SK-N-SH (cell line): ENCODE data around the gene SRPK1. TPM values are rescaled to one million over a fixed set of nuclear protein-coding genes. Genes with fewer than 3 reads are reported as not detected.

Experiments
- CTCF ChIA-PET: fragments of 300-600, 350-600 bp; formaldehyde crosslinking; extraction: SDS; loops from one replicate; lab custom pipeline; 2021; lab: Yijun Ruan, JAX
- POLR2A ChIA-PET: fragments of 350-600 bp; sonication (Branson Sonifier 250); formaldehyde crosslinking; extraction: SDS; loops from one replicate; lab custom pipeline; 2020; ENCODE audit warnings: antibody characterized with exemption, inconsistent platforms; lab: Yijun Ruan, JAX
- DNase-seq: peaks from one replicate; pipeline ENCODE4 v3.0.0; 2012
- H2AFZ ChIP-seq: fragments of 200-600 bp; sonication (generic); 2 replicates; pipeline ENCODE4 v1.8.1; 2016; ENCODE audit warnings: antibody characterized with exemption, mild to moderate bottlenecking, low read depth
- H3F3A ChIP-seq: fragments of 200-600 bp; sonication (generic); replicated peaks from 2 replicates; pipeline ENCODE3; 2016; ENCODE audit warnings: antibody characterized with exemption, mild to moderate bottlenecking; ENCODE audit not compliant: insufficient read depth
- H3K27ac ChIP-seq, 2 experiments: fragments of 200-500 bp in 1 of 2; fragments of 200-600 bp in 1 of 2; sonication (Bioruptor generic) in 1 of 2; sonication (generic), shearing (Covaris generic) in 1 of 2; 2 replicates each; pipeline versions ENCODE4 v1.5.1 to v1.6.1; 2014 to 2016; ENCODE audit warnings: low read depth in 2 of 2, inconsistent platforms in 1 of 2, low read length in 1 of 2, mild to moderate bottlenecking in 1 of 2, mixed read lengths in 1 of 2
- H3K27me3 ChIP-seq: fragments of 200-600 bp; sonication (generic), shearing (Covaris generic); 2 replicates; pipeline ENCODE4 v1.6.1; 2016; ENCODE audit warnings: mixed run types; ENCODE audit not compliant: insufficient read depth
- H3K36me3 ChIP-seq, 2 experiments: fragments of 200-500 bp in 1 of 2; fragments of 200-600 bp in 1 of 2; sonication (Bioruptor generic) in 1 of 2; sonication (generic) in 1 of 2; replicated peaks in 1 of 2; 2 replicates each; pipeline versions ENCODE3 to v1.5.1; 2014 to 2016; ENCODE audit warnings: low read length in 1 of 2, mild to moderate bottlenecking in 1 of 2; ENCODE audit not compliant: insufficient read depth in 2 of 2, control insufficient read depth in 1 of 2
- H3K4me1 ChIP-seq, 2 experiments: fragments of 200-500 bp in 1 of 2; fragments of 200-600 bp in 1 of 2; sonication (Bioruptor generic) in 1 of 2; sonication (generic), shearing (Covaris generic) in 1 of 2; 2 replicates each; pipeline versions ENCODE4 v1.5.1 to v1.6.1; 2014 to 2016; ENCODE audit warnings: low read depth in 1 of 2, low read length in 1 of 2, mixed run types in 1 of 2; ENCODE audit not compliant: insufficient read depth in 2 of 2, control insufficient read depth in 1 of 2
- H3K4me2 ChIP-seq: fragments of 200-600 bp; sonication (generic), shearing (Covaris generic); 2 replicates; pipeline ENCODE4 v1.6.1; 2017; ENCODE audit warnings: mixed run types
- H3K4me3 ChIP-seq, 2 experiments: fragments of 200-500 bp in 1 of 2; fragments of 200-600 bp in 1 of 2; sonication (Bioruptor generic) in 1 of 2; sonication (generic), shearing (Covaris generic) in 1 of 2; 2 replicates each; pipeline versions ENCODE4 v1.5.1 to v1.8.1; 2014 to 2016; ENCODE audit warnings: low read depth in 2 of 2, inconsistent platforms in 1 of 2, low read length in 1 of 2, mild to moderate bottlenecking in 1 of 2, mixed read lengths in 1 of 2, moderate library complexity in 1 of 2
- H3K79me2 ChIP-seq: fragments of 200-600 bp; sonication (generic); 2 replicates; pipeline ENCODE4 v1.8.1; 2017; ENCODE audit warnings: mild to moderate bottlenecking; ENCODE audit not compliant: insufficient read depth
- H3K9ac ChIP-seq: fragments of 200-600 bp; sonication (generic); 2 replicates; pipeline ENCODE4 v1.6.1; 2017; ENCODE audit warnings: mixed run types
- H3K9me2 ChIP-seq: fragments of 200-600 bp; sonication (generic); 2 replicates; pipeline ENCODE4 v1.6.1; 2017; ENCODE audit warnings: mixed run types
- H3K9me3 ChIP-seq: fragments of 200-600 bp; sonication (generic); 2 replicates; pipeline ENCODE4 v1.6.1; 2017; ENCODE audit warnings: mixed run types, mild to moderate bottlenecking, moderate library complexity
- H4K20me1 ChIP-seq: fragments of 200-600 bp; sonication (generic); 2 replicates; pipeline ENCODE4 v1.6.1; 2017; ENCODE audit warnings: mild to moderate bottlenecking, mixed run types; ENCODE audit not compliant: insufficient read depth
- FOSL2 ChIP-seq: IDR thresholded peaks from 2 replicates; pipeline ENCODE4 v1.4.0; 2012; ENCODE audit warnings: low read depth, mild to moderate bottlenecking, moderate library complexity, borderline replicate concordance
- GABPA ChIP-seq: IDR thresholded peaks from 2 replicates; pipeline ENCODE4 v1.4.0; 2012; ENCODE audit warnings: low read depth, mild to moderate bottlenecking
- JUND ChIP-seq: IDR thresholded peaks from 2 replicates; pipeline ENCODE4 v1.4.0; 2012
- MEF2A ChIP-seq: IDR thresholded peaks from 2 replicates; pipeline ENCODE4 v1.4.0; 2012; ENCODE audit warnings: low read depth, borderline replicate concordance
- MXI1 ChIP-seq: IDR thresholded peaks from 2 replicates; pipeline ENCODE4 v1.6.1; 2012; ENCODE audit warnings: mild to moderate bottlenecking, low read depth, low read length, improper control_type of control experiment
- POLR2AphosphoS5 ChIP-seq: IDR thresholded peaks from 2 replicates; pipeline ENCODE4 v1.6.1; 2012; ENCODE audit warnings: low read depth, low read length
- RXRA ChIP-seq: IDR thresholded peaks from 2 replicates; pipeline ENCODE4 v1.4.0; 2012; ENCODE audit warnings: low read depth, mild to moderate bottlenecking, borderline replicate concordance
- SMC3 ChIP-seq: IDR thresholded peaks from 2 replicates; pipeline ENCODE4 v1.6.1; 2012; ENCODE audit warnings: low read depth, low read length, improper control_type of control experiment
- TCF12 ChIP-seq: IDR thresholded peaks from 2 replicates; pipeline ENCODE4 v1.4.0; 2012
- TEAD4 ChIP-seq: IDR thresholded peaks from 2 replicates; pipeline ENCODE4 v1.4.0; 2012; ENCODE audit warnings: mild to moderate bottlenecking, borderline replicate concordance; ENCODE audit not compliant: insufficient read depth
- USF2 ChIP-seq: fragments of 150-350 bp; IDR thresholded peaks from 2 replicates; pipeline ENCODE4 v1.6.1; 2017; ENCODE audit warnings: antibody characterized with exemption, low read length, low read depth, borderline replicate concordance
- YY1 ChIP-seq: IDR thresholded peaks from 2 replicates; pipeline ENCODE4 v1.4.0; 2012; ENCODE audit warnings: low read depth, mild to moderate bottlenecking
- WGBS: methylation state at CpG from one replicate; pipeline ENCODE4 v1.1.6; 2017; ENCODE audit warnings: low lambda C conversion rate; 5-methylcytosine and 5-hydroxymethylcytosine counted together
- polyA plus RNA-seq, 3 experiments: library from polyadenylated mRNA; depleted of rRNA; stranded (reverse); fragments of >200 nt; gene quantifications; 2 replicates each; pipeline ENCODE4 v1.2.3, GENCODE V29; 2012
- TF ChIP-seq, protein P1 (sequence below): IDR thresholded peaks from 2 replicates; pipeline ENCODE4 v1.6.1; 2012; ENCODE audit warnings: mild to moderate bottlenecking, low read depth, low read length, moderate library complexity
- TF ChIP-seq, protein P2 (sequence below): IDR thresholded peaks from 2 replicates; pipeline ENCODE4; 2012

The SRPK1 gene
- polyA plus RNA-seq, 1 of the 3 experiments (the other 2 are of a cell fraction), result 10.6 TPM

DNA sequence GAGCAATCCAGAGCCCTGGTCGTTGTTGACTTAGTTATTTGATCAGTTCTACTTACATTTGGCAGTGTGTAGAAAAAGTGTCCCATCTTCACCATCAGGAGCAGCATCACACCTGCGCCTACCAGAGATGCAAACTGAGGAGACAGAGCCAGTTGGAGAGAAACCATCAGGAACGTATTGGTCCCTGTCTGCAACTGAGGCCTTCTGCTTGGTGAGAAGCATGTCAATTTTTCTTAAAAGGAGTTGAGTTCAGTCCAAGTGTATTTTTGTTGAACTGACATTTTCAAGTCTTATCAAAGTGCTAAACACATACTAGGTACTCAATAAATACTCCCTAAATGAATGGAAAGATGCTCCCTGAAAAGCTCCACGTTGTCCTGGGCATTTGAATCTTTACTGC, 47.9 kb upstream of the SRPK1 start:
- no peaks in the 10 kb centered on the region for H3K79me2 ChIP-seq
- H3K4me2 ChIP-seq, result no peak overlapping the region
- POLR2A ChIA-PET, result no interaction called here
- H3K27me3 ChIP-seq, result no peaks in the 10 kb centered on the region
- TF ChIP-seq USF2 (no peak), MEF2A (no peak), MXI1 (no peak), RXRA (no peak), GABPA (no peak), TEAD4 (no peak), POLR2AphosphoS5 (no peak)
- TF ChIP-seq, protein P1, sequence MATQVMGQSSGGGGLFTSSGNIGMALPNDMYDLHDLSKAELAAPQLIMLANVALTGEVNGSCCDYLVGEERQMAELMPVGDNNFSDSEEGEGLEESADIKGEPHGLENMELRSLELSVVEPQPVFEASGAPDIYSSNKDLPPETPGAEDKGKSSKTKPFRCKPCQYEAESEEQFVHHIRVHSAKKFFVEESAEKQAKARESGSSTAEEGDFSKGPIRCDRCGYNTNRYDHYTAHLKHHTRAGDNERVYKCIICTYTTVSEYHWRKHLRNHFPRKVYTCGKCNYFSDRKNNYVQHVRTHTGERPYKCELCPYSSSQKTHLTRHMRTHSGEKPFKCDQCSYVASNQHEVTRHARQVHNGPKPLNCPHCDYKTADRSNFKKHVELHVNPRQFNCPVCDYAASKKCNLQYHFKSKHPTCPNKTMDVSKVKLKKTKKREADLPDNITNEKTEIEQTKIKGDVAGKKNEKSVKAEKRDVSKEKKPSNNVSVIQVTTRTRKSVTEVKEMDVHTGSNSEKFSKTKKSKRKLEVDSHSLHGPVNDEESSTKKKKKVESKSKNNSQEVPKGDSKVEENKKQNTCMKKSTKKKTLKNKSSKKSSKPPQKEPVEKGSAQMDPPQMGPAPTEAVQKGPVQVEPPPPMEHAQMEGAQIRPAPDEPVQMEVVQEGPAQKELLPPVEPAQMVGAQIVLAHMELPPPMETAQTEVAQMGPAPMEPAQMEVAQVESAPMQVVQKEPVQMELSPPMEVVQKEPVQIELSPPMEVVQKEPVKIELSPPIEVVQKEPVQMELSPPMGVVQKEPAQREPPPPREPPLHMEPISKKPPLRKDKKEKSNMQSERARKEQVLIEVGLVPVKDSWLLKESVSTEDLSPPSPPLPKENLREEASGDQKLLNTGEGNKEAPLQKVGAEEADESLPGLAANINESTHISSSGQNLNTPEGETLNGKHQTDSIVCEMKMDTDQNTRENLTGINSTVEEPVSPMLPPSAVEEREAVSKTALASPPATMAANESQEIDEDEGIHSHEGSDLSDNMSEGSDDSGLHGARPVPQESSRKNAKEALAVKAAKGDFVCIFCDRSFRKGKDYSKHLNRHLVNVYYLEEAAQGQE, result no peak
- no peak overlapping the region for H3K9ac ChIP-seq
- CTCF ChIA-PET, result no interaction called here
- no peaks in the 10 kb centered on the region for H3K4me1 ChIP-seq
- no peaks in the 10 kb centered on the region for H3F3A ChIP-seq
- WGBS, result 67% methylated on average over 4 of the region's 4 CpGs
- no peak overlapping the region for H3K27ac ChIP-seq
- no peaks in the 10 kb centered on the region for H4K20me1 ChIP-seq
- no peak overlapping the region for H3K4me3 ChIP-seq
- no peaks in the 10 kb centered on the region for H3K36me3 ChIP-seq
- no peak for DNase-seq
- H3K9me2 ChIP-seq, result no peaks in the 10 kb centered on the region
- no peaks in the 10 kb centered on the region for H3K9me3 ChIP-seq
- no peak overlapping the region for H2AFZ ChIP-seq

DNA sequence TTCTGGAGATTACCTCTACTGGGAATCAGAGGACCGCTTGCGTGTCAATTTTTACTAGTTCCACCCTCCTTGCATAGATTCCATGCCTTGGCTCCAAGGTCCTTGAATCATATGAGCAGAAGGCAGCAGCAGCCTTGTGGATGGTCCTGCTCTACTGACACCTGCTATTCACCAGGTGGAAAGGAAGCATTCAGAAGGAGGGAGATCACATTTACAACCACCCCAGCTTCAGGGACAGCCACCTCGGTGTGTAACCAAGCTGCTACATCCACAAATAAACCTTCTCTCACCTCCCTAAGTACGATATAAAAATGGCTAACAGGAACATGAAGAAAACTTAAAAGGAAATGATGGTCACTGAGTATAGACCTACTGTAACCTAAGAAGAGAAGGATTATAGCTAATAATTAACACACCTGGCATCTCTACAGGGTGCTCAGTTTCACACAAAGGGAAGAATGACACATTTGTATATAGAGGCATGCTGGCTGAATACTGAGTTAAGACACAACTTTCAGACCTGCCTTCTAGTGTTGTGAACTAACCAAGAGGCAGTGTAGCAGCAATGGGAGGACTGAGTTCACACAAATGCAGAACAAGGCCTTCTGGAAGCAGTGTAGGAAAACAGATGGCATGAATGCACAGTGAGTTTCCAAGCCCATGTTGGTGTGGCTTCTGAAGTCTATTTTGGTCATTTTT, 46.3 kb upstream of the SRPK1 start:
- TF ChIP-seq TCF12, result no peak
- TF ChIP-seq YY1, result no peak
- TF ChIP-seq FOSL2, result no peak
- no peak for TF ChIP-seq JUND
- no peak for TF ChIP-seq MEF2A
- TF ChIP-seq SMC3, result no peak
- TF ChIP-seq, protein P2, sequence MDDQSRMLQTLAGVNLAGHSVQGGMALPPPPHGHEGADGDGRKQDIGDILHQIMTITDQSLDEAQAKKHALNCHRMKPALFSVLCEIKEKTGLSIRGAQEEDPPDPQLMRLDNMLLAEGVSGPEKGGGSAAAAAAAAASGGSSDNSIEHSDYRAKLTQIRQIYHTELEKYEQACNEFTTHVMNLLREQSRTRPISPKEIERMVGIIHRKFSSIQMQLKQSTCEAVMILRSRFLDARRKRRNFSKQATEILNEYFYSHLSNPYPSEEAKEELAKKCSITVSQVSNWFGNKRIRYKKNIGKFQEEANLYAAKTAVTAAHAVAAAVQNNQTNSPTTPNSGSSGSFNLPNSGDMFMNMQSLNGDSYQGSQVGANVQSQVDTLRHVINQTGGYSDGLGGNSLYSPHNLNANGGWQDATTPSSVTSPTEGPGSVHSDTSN, result no peak
- TF ChIP-seq, all 33 proteins: peak for 0
- Histone ChIP-seq H3K9me3 (no peaks in the 10 kb centered on the region), H3K79me2 (no peaks in the 10 kb centered on the region), H3K27me3 (no peaks in the 10 kb centered on the region; the same call in 1 of the 2 replicates), H3K9ac (no peak overlapping the region), H3K27ac (no peak overlapping the region), H3K4me1 (no peaks in the 10 kb centered on the region), H3K4me2 (no peak overlapping the region), H3K9me2 (no peaks in the 10 kb centered on the region), H3F3A (no peaks in the 10 kb centered on the region), H2AFZ (no peak overlapping the region), H3K36me3 (no peaks in the 10 kb centered on the region), H4K20me1 (no peaks in the 10 kb centered on the region), H3K4me3 (no peak overlapping the region)
- no peak for DNase-seq
- 79% methylated on average over 4 of the region's 4 CpGs for WGBS
- ChIA-PET CTCF (no interaction called here), POLR2A (no interaction called here)
